A204.1 (cell line): ENCODE measurements around the gene NDUFA5.
"Not testable (repeated sequence)": the region's sequence is repeated elsewhere in the genome, so short reads cannot be mapped to it uniquely, and the experiment has no call there.

Source experiments
- FAIRE-seq: peaks from 2 replicates; lab custom pipeline; 2012; peaks lifted over from hg19 to GRCh38; lab: Jason Lieb, UNC

The NDUFA5 gene

GRCh38 chr7:123557016-123557397 is 611 bp downstream of the NDUFA5 start:
- FAIRE-seq, result no peak

GRCh38 chr7:123555484-123555883 is 2.1 kb downstream of the NDUFA5 start:
- no peak for FAIRE-seq

GRCh38 chr7:123553159-123553558 is 4.5 kb downstream of the NDUFA5 start:
- FAIRE-seq, result no peak

- no peak for FAIRE-seq
Observed at GRCh38 chr7:123552641-123553040, 5.0 kb downstream of the NDUFA5 start.

- FAIRE-seq, result not testable (repeated sequence)
Observed at GRCh38 chr7:123552134-123552533, 5.5 kb downstream of the NDUFA5 start.

GRCh38 chr7:123548406-123548805 is 9.2 kb downstream of the NDUFA5 start:
- FAIRE-seq, result no peak

GRCh38 chr7:123539871-123540270 is 17.7 kb downstream of the NDUFA5 start:
- no peak for FAIRE-seq

- no peak for FAIRE-seq
Observed at GRCh38 chr7:123538897-123539296, 18.7 kb downstream of the NDUFA5 start.

GRCh38 chr7:123538189-123538714 is 19.4 kb downstream of the NDUFA5 start:
- no peak for FAIRE-seq

GRCh38 chr7:123537026-123537642 is 20.5 kb downstream of the NDUFA5 start:
- FAIRE-seq, result peak; percentile 99

GRCh38 chr7:123535517-123535916 is 22.1 kb downstream of the NDUFA5 start:
- no peak for FAIRE-seq

- FAIRE-seq, result peak; percentile 92
Observed at GRCh38 chr7:123534383-123535260, 23.0 kb downstream of the NDUFA5 start, which contains the start of gene IQUB. TSS of gene IQUB (minus strand) at chr7:123534595. CDS start at chr7:123512340, 22,255 bp downstream.

- no peak for FAIRE-seq
Observed at GRCh38 chr7:123533929-123534382, 23.7 kb downstream of the NDUFA5 start.

GRCh38 chr7:123533553-123533917 is 24.1 kb downstream of the NDUFA5 start:
- FAIRE-seq, result no peak

GRCh38 chr7:123532788-123533552 is 24.6 kb downstream of the NDUFA5 start:
- not testable (repeated sequence) for FAIRE-seq

- not testable (repeated sequence) for FAIRE-seq
Observed at GRCh38 chr7:123532343-123532742, 25.3 kb downstream of the NDUFA5 start.

- FAIRE-seq, result not testable (repeated sequence)
Observed at GRCh38 chr7:123530035-123530591, 27.5 kb downstream of the NDUFA5 start.

GRCh38 chr7:123528265-123528664 is 29.4 kb downstream of the NDUFA5 start:
- FAIRE-seq, result no peak

- FAIRE-seq, result not testable (repeated sequence)
Observed at GRCh38 chr7:123527712-123528225, 29.8 kb downstream of the NDUFA5 start.

- FAIRE-seq, result not testable (repeated sequence)
Observed at GRCh38 chr7:123526533-123526932, 31.1 kb downstream of the NDUFA5 start.

GRCh38 chr7:123522066-123522465 is 35.6 kb downstream of the NDUFA5 start:
- FAIRE-seq, result no peak

GRCh38 chr7:123505221-123505620 is 52.4 kb downstream of the NDUFA5 start:
- no peak for FAIRE-seq
